ENCODE results near the gene LRP2. TPM values are rescaled to one million over a fixed set of nuclear protein-coding genes. Genes with fewer than 3 reads are reported as not detected.

LRP2 gene
- total and polyA plus RNA-seq, 3 experiments from 2014 or later = 0.04 to 0.07 TPM; not detected in 1

DNA sequence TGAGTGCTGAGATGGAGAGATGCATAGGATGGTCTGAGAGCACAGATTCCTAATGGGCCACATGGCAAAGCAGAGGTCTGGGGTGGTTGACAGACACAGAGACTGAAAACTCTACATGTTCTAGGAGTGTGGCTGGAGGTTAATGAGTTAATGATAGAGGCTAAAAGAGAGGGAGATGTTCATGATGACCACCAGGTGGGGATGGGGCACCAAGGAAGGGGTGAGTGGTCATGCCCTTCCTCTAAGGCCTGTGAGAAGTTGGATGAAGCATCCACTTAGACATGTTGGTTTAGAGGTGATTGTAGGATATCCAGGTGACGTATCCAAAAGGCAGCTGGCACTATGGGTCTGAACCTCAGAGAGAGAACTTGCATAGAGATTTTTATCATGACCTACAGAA, 102.1 kb downstream of the LRP2 start:
- H3K27me3 ChIP-seq (ENCODE audit: insufficient read depth, low read length, poor library complexity, severe bottlenecking) = peaks cover 3% of the 10 kb centered on the region
- no peak for DNase-seq
- no peaks in the 10 kb centered on the region for H3K36me3 Mint-ChIP-seq
- POLR2A ChIA-PET = no interaction called here
- no peak overlapping the region for H3K4me3 ChIP-seq (ENCODE audit: low read length)
- no peaks in the 10 kb centered on the region for H3K9me3 ChIP-seq (ENCODE audit: low read length)
- H3K27ac ChIP-seq (ENCODE audit: low read depth, low read length) = no peak overlapping the region
- H3K4me1 ChIP-seq (ENCODE audit: insufficient read depth, low read length) = no peaks in the 10 kb centered on the region
- H3K4me3 Mint-ChIP-seq = no peak overlapping the region
- H3K4me1 Mint-ChIP-seq = no peaks in the 10 kb centered on the region
- peaks cover 4 to 35% of the 10 kb centered on the region in 2 donors for H3K27me3 Mint-ChIP-seq
- H3K9me3 Mint-ChIP-seq = peaks cover 0 to 6% (median 0%) of the 10 kb centered on the region in 5 donors
- H3K27ac Mint-ChIP-seq = no peak overlapping the region
- H3K36me3 ChIP-seq (ENCODE audit: insufficient read depth, low read length) = no peaks in the 10 kb centered on the region
- CTCF ChIA-PET = no interaction called here

DNA sequence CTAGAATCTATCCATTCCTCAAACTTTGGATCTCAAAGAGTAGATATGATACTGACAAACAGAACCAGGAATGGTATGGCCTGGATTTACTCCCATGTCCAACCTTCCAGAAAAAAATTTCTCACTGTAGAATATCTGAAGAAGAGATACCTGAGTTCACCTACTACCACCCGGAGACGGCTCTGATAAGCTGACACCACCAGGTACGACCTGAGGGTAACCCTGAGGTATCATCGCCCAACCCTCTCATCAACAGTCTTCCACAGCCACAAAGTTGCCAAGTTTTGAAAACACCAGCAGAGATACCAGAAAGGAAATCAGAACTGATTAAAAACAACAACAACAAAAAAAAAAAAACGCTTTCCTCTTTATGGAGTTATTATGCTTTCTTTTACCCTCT, 102.9 kb downstream of the LRP2 start:
- Mint-ChIP-seq H3K27me3 (peaks cover 6 to 37% of the 10 kb centered on the region in 2 donors), H3K36me3 (no peaks in the 10 kb centered on the region), H3K4me3 (no peak overlapping the region), H3K9me3 (peaks cover 0 to 6% (median 0%) of the 10 kb centered on the region in 5 donors), H3K27ac (no peak overlapping the region), H3K4me1 (no peaks in the 10 kb centered on the region)
- Histone ChIP-seq H3K4me3 (ENCODE audit: low read length) (no peak overlapping the region), H3K4me1 (ENCODE audit: insufficient read depth, low read length) (no peaks in the 10 kb centered on the region), H3K27ac (ENCODE audit: low read depth, low read length) (no peak overlapping the region), H3K9me3 (ENCODE audit: low read length) (no peaks in the 10 kb centered on the region), H3K27me3 (ENCODE audit: insufficient read depth, low read length, poor library complexity, severe bottlenecking) (peaks cover 3% of the 10 kb centered on the region), H3K36me3 (ENCODE audit: insufficient read depth, low read length) (no peaks in the 10 kb centered on the region)
- ChIA-PET POLR2A (no interaction called here), CTCF (no interaction called here)
- DNase-seq = no peak

- Histone ChIP-seq H3K27me3 (ENCODE audit: insufficient read depth, low read length, poor library complexity, severe bottlenecking) (peaks cover 3% of the 10 kb centered on the region), H3K36me3 (ENCODE audit: insufficient read depth, low read length) (no peaks in the 10 kb centered on the region), H3K4me1 (ENCODE audit: insufficient read depth, low read length) (no peaks in the 10 kb centered on the region), H3K4me3 (ENCODE audit: low read length) (no peak overlapping the region), H3K27ac (ENCODE audit: low read depth, low read length) (no peak overlapping the region), H3K9me3 (ENCODE audit: low read length) (no peaks in the 10 kb centered on the region)
- no peak overlapping the region for H3K4me3 Mint-ChIP-seq
- no peak for DNase-seq
- no peaks in the 10 kb centered on the region for H3K36me3 Mint-ChIP-seq
- H3K27me3 Mint-ChIP-seq = peaks cover 6 to 32% of the 10 kb centered on the region in 2 donors
- ChIA-PET CTCF (no interaction called here), POLR2A (no interaction called here)
- H3K4me1 Mint-ChIP-seq = no peaks in the 10 kb centered on the region
- H3K9me3 Mint-ChIP-seq = peaks cover 0 to 4% (median 0%) of the 10 kb centered on the region in 5 donors
- no peak overlapping the region for H3K27ac Mint-ChIP-seq
Observed at GRCh38 chr2:169258045-169258601, 104.2 kb downstream of the LRP2 start.

DNA sequence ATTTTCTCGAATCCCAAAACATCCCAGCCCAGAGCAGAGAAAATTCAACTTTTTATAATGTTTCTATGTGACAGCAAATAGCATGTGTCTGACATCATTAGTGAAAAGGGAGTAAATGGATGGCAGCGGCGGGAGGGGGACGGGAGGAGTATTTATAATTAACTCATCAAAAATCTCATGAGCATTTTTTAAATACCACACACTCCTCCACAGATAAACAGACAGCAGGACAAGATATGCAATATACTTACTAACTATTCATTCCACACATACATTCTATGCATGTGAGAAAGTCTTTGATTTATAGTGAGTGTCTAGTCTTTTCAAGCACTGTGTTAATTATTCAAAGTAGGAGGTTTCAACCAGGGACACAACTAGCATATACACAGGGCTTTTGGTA, 107.6 kb downstream of the LRP2 start:
- ChIA-PET POLR2A (no interaction called here), CTCF (no interaction called here)
- H3K27ac Mint-ChIP-seq = no peak overlapping the region
- Histone ChIP-seq H3K4me1 (ENCODE audit: insufficient read depth, low read length) (no peaks in the 10 kb centered on the region), H3K27ac (ENCODE audit: low read depth, low read length) (no peak overlapping the region), H3K27me3 (ENCODE audit: insufficient read depth, low read length, poor library complexity, severe bottlenecking) (peaks cover 3% of the 10 kb centered on the region), H3K4me3 (ENCODE audit: low read length) (no peak overlapping the region), H3K9me3 (ENCODE audit: low read length) (no peaks in the 10 kb centered on the region), H3K36me3 (ENCODE audit: insufficient read depth, low read length) (no peaks in the 10 kb centered on the region)
- H3K36me3 Mint-ChIP-seq = no peaks in the 10 kb centered on the region
- H3K4me3 Mint-ChIP-seq = no peak overlapping the region
- peaks cover 4 to 22% of the 10 kb centered on the region in 2 donors for H3K27me3 Mint-ChIP-seq
- H3K4me1 Mint-ChIP-seq = no peaks in the 10 kb centered on the region
- no peak for DNase-seq
- peaks cover 0 to 2% (median 0%) of the 10 kb centered on the region in 5 donors for H3K9me3 Mint-ChIP-seq

DNA sequence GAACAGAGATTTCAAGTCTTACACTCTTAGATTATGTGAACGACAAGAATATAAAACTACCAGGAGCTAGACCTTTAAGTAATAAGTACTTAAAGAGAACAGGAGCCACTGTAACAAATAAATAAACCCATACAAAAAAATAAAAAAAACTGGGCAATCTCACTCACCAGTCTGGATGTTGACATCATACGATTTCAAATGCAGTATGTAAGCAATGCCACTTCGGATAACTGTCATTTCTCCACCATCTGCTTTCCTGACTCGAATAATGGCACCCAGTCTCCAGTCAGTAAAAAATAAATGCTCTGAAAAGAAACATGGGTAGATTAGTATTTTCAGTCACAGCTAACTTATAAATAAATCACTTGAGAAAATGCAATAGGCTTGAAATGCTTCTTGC, 115.1 kb downstream of the LRP2 start:
- H3K4me3 Mint-ChIP-seq = no peak overlapping the region
- H3K9me3 Mint-ChIP-seq = peaks cover 0 to 2% (median 2%) of the 10 kb centered on the region in 5 donors
- H3K4me1 ChIP-seq (ENCODE audit: insufficient read depth, low read length) = no peaks in the 10 kb centered on the region
- CTCF ChIA-PET = no interaction called here
- no peak overlapping the region for H3K4me3 ChIP-seq (ENCODE audit: low read length)
- H3K36me3 ChIP-seq (ENCODE audit: insufficient read depth, low read length) = no peaks in the 10 kb centered on the region
- no peaks in the 10 kb centered on the region for H3K36me3 Mint-ChIP-seq
- no peaks in the 10 kb centered on the region for H3K9me3 ChIP-seq (ENCODE audit: low read length)
- DNase-seq = no peak
- POLR2A ChIA-PET = no interaction called here
- H3K4me1 Mint-ChIP-seq = no peaks in the 10 kb centered on the region
- no peak overlapping the region for H3K27ac ChIP-seq (ENCODE audit: low read depth, low read length)
- H3K27ac Mint-ChIP-seq = no peak overlapping the region
- no peaks in the 10 kb centered on the region for H3K27me3 ChIP-seq (ENCODE audit: insufficient read depth, low read length, poor library complexity, severe bottlenecking)
- peaks cover 6 to 23% of the 10 kb centered on the region in 2 donors for H3K27me3 Mint-ChIP-seq

DNA sequence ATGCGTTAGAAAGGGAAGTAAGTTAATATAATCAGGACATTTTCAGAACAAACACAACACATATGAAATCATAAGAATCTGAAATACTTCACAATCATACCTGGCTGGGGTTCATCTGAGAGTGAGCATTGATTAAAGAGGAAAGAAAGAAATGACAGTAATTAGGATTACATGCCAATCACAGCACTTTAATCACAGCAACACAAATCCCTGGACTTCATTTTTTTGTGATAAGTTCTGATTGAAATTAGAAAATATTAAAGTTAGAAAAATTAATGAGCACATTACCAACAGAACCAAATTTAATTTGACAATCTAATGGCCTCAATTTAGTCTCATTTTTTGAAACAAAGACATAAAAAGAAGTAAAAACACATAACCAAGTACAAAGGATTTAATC, 121.9 kb downstream of the LRP2 start:
- CTCF ChIA-PET = no interaction called here
- Mint-ChIP-seq H3K9me3 (no peaks in the 10 kb centered on the region), H3K27me3 (peaks cover 5 to 12% of the 10 kb centered on the region in 2 donors), H3K36me3 (no peaks in the 10 kb centered on the region), H3K4me3 (no peak overlapping the region), H3K4me1 (no peaks in the 10 kb centered on the region), H3K27ac (no peak overlapping the region)
- no peaks in the 10 kb centered on the region for H3K36me3 ChIP-seq (ENCODE audit: insufficient read depth, low read length)
- H3K27me3 ChIP-seq (ENCODE audit: insufficient read depth, low read length, poor library complexity, severe bottlenecking) = no peaks in the 10 kb centered on the region
- H3K4me3 ChIP-seq (ENCODE audit: low read length) = no peak overlapping the region
- no peaks in the 10 kb centered on the region for H3K9me3 ChIP-seq (ENCODE audit: low read length)
- H3K4me1 ChIP-seq (ENCODE audit: insufficient read depth, low read length) = no peaks in the 10 kb centered on the region
- POLR2A ChIA-PET = no interaction called here
- DNase-seq = no peak
- H3K27ac ChIP-seq (ENCODE audit: low read depth, low read length) = no peak overlapping the region

GRCh38 chr2:169237939-169238338, 124.4 kb downstream of the LRP2 start:
- no peak overlapping the region for H3K4me3 ChIP-seq (ENCODE audit: low read length)
- no peaks in the 10 kb centered on the region for H3K27me3 ChIP-seq (ENCODE audit: insufficient read depth, low read length, poor library complexity, severe bottlenecking)
- Mint-ChIP-seq H3K9me3 (peaks cover 0 to 2% (median 0%) of the 10 kb centered on the region in 5 donors), H3K4me3 (no peak overlapping the region), H3K27ac (no peak overlapping the region), H3K4me1 (no peaks in the 10 kb centered on the region), H3K36me3 (no peaks in the 10 kb centered on the region), H3K27me3 (peaks cover 6 to 10% of the 10 kb centered on the region in 2 donors)
- ChIA-PET CTCF (no interaction called here), POLR2A (no interaction called here)
- H3K36me3 ChIP-seq (ENCODE audit: insufficient read depth, low read length) = no peaks in the 10 kb centered on the region
- no peak for DNase-seq
- H3K9me3 ChIP-seq (ENCODE audit: low read length) = no peaks in the 10 kb centered on the region
- H3K27ac ChIP-seq (ENCODE audit: low read depth, low read length) = no peak overlapping the region
- H3K4me1 ChIP-seq (ENCODE audit: insufficient read depth, low read length) = no peaks in the 10 kb centered on the region

DNA sequence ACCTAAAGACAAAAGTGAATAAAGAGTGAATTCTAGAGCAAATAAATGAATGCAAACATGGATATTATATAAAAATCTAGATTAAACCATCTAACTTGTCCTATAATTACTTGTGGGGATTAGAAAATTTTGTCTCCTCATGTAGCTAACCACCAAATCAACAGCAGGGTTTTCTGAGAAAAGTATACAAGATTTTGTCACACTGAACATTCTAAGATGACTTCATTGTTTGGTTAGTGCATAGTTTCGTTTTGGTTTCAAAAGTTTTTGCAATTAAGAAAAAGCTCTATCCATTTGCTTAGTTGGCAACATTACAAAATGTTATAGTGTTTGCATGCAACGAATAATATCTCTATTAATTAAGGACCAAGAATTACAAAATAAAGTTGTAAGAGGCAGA, 125.0 kb downstream of the LRP2 start:
- no peak overlapping the region for H3K27ac ChIP-seq (ENCODE audit: low read depth, low read length)
- Mint-ChIP-seq H3K4me1 (no peaks in the 10 kb centered on the region), H3K4me3 (no peak overlapping the region), H3K27ac (no peak overlapping the region), H3K36me3 (no peaks in the 10 kb centered on the region), H3K27me3 (peaks cover 7% of the 10 kb centered on the region in 2 donors), H3K9me3 (peaks cover 0 to 2% (median 0%) of the 10 kb centered on the region in 5 donors)
- CTCF ChIA-PET = no interaction called here
- H3K9me3 ChIP-seq (ENCODE audit: low read length) = no peaks in the 10 kb centered on the region
- no peaks in the 10 kb centered on the region for H3K36me3 ChIP-seq (ENCODE audit: insufficient read depth, low read length)
- H3K4me3 ChIP-seq (ENCODE audit: low read length) = no peak overlapping the region
- POLR2A ChIA-PET = no interaction called here
- no peaks in the 10 kb centered on the region for H3K27me3 ChIP-seq (ENCODE audit: insufficient read depth, low read length, poor library complexity, severe bottlenecking)
- no peak for DNase-seq
- H3K4me1 ChIP-seq (ENCODE audit: insufficient read depth, low read length) = no peaks in the 10 kb centered on the region
